Fibroblast of skin of scalp (primary cell): ENCODE results near the gene TSGA10IP.

ENCODE experiments used
- DNase-seq: peaks from one replicate; pipeline ENCODE4 v3.0.0-alpha.2; 2013

TSGA10IP gene

DNA sequence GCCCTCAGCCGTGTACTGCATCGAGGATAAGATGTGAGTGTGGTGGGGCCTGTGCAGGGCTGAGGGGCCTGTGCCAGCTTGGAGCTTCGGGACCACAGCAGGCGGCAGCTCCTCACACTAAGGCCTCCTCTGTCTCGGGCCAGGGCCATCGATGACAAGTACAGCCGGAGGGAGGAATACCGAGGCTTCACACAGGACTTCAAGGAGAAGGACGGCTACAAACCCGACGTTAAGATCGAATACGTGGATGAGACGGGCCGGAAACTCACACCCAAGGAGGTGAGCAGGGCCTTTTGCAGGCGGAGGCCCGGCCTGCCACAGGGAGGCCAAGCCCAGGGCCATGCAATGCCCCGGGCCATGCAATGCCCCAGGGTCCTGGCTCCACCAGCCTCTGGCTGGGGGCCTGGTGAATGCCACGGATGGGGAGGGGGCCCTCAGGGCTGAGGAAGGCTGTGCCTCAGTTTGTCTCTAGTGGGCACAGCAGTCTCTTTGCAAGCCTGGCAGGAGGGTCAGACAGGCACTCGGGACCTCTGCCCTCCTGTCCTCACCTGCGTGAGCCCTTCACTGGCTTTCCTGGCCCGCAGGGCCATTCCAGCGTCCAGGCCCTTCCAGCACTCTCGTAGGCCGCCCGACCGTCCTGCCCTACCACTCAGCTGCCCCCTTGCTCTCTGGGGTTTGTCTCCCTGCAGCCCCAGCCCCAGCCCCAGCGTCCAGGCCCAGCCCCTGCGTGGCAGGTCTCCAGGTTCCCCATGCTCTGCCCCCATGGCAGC is 32.5 kb downstream of the TSGA10IP start:
- no peak for DNase-seq

- no peak for DNase-seq
Measured at GRCh38 chr11:65978391-65979238, 33.3 kb downstream of the TSGA10IP start.

GRCh38 chr11:65979261-65979759 is 34.0 kb downstream of the TSGA10IP start:
- no peak for DNase-seq

DNA sequence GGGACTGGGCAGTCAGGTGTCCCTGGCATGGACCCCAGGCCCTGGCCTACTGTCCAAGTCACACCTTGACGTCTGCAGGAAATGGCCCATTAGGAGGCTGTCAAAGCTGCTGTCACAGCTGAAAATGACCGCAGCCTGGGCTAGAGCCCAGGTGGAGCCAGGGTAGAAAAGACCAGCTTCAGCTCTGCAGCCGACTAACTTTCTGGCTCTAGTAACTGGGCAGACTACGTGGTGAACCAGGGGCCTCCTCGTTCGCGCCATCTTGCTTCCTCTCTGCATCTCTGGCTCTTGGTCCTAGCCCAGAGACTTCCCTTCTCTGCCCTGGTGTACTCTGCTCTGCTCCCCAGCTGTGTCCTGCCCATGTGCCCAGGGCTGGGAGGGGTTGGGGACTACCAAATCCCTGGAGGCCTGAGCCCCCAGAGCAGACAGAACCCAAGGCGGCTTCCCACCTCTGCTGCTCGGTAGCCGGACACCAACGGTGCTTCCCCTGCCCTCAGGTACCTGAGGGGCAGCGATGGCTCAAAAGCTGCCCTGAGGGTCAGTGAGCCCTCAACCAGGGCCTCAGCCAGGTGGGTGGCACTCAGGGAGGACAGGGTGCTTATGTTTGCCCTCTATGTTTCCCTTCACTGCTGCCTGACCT is 35.9 kb downstream of the TSGA10IP start:
- DNase-seq = no peak

DNA sequence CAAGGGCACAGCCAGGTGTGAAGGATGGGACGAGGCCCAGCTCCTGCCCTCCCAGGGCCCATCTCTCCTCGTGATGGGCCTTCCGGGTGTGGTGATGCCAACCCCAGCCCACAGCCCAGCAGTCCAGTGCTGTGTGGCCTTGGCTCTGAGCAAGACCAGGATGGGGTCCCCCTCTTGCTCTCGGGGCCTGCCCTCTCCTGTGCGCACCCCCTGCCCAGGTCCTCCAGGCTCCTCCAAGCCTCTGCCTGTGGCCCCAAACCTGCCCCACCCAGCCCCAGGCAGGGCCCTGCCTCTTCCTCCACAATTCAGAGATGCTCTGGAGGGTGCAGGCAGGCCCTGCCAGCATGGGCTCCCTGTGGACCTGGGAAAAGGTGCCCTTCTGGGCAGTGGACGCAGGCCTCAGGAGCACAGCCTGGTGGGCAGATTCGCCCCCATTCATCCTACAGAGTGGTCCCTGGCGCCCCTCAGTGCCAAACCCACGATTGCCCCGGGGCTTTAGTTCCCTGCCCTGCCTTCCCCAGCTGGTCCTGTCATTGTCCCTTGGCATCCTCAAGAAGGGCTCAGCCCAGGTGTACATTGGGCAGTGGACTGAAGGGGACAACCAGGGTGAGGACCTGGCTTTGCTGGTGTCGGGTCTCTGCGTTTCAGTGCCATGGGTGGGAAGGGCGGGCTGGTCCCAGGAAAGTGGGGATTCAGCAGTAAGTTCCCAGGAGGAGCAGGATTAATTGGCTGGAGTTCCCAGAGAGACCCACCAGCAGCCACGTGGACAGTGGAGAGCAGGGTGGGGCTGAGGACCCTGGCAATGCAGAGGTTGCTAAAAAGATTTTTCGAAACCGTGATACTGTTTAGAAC is 36.9 kb downstream of the TSGA10IP start:
- DNase-seq = no peak

GRCh38 chr11:65982824-65983588 is 37.7 kb downstream of the TSGA10IP start:
- DNase-seq = no peak

- DNase-seq = no peak
Measured at GRCh38 chr11:65983589-65983987, 38.3 kb downstream of the TSGA10IP start.

- DNase-seq = no peak
Measured at GRCh38 chr11:65987336-65987735, 42.1 kb downstream of the TSGA10IP start.

DNA sequence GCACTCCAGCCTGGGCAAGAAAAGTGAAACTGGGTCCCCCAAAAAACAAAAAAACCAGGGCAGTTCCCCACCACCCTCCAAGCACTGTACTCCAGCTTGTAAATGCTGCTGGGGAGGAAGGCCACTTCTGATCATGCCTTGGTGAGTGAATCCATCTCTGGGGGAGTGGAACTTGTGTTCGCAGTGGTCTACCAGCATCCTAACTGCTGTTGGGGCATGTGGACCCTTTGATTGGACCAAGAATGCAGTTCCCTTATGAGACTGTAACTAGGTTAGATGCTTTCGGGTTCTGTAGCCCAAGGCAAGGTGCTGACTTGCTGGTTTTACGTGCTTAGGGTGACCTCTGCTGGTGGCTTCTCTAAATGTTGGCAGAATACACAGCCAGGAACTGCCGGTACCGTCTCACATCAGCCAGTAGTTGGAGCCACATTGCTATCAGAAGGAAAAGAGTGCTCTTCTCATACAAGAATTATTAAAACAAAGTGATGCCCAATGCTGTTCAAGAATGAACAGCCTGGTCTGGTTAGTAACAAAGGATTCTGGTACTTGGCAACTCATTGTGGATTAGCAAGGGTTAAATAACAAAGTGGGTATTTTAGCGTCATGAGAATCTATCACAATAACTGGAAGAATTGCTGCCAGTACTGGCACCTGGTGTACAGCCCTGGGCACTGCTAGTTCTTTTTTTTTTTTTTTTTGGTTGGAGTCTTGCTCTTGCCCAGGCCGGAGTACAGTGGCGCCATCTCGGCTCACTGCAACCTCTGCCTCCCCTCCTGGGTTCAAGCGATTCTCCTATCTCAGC is 43.7 kb downstream of the TSGA10IP start:
- peak; percentile 94 for DNase-seq

- no peak for DNase-seq
Measured at GRCh38 chr11:65992056-65992455, 46.8 kb downstream of the TSGA10IP start.

GRCh38 chr11:65997286-65997685 is 52.0 kb downstream of the TSGA10IP start:
- no peak for DNase-seq

DNA sequence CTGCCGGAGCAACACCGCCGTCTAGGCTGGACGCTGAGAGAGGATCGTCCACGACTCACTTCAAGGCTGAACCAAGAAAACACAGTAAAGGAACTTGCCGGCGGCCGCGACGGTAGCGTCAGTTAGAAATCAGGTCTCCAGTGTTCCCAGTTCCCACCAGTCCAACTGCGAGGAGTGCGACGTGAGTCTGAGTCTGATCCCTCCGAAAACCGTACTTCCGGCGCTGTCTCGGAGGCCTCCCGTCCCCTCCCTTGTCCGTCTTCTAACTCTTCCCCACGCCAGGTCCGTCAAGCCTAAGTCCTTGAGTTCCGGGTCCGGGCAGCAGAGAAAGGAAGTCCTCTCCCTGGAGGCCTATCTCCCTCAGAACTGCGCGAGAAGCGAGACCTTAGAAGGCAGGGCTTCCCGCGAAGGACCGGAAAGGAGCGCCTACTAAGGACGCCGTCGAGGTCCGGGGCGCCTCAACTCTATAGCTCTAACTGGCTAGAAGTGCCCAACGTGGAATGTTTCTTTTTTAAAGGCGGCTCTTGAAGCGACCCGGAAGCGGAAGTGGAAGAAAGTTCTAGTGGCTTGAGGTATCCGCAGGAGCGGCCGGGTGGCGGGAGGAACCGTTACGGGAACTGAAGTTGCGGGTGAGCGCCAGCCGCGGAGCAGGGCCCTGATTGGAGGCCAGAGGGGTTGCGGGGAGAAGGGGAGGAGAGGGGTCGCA is 56.8 kb downstream of the TSGA10IP start, which contains the start of the genes BANF1 and EIF1AD:
BANF1 (plus strand) TSS at position 562 of the 706 bp plus-strand sequence. CDS start 748 bp downstream, outside the sequence.
EIF1AD (minus strand) TSS at position 216 of the 706 bp plus-strand sequence. CDS start 1,768 bp downstream, outside the sequence.
- DNase-seq = peak; percentile 98

GRCh38 chr11:66002648-66003225 is 57.5 kb downstream of the TSGA10IP start:
- peak; percentile 19 for DNase-seq

- no peak for DNase-seq
Measured at GRCh38 chr11:66003291-66003690, 58.0 kb downstream of the TSGA10IP start.

- no peak for DNase-seq
Measured at GRCh38 chr11:66004186-66004585, 58.9 kb downstream of the TSGA10IP start.

- DNase-seq = no peak
Measured at GRCh38 chr11:66006134-66006890, 61.0 kb downstream of the TSGA10IP start.

DNA sequence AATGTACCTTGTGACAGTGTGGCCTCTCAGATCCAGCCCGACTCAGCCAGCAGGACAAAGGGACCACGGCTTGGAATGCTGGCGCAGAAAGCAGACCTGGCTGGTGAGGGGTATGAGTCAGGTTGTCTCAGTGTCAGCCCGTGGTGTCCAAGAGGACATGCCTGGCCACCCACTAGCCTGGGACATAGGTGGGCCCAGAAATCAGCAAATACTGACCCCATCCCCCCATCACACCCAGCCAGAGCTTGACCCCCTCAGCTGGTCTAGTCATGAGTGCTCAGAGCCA is 61.6 kb downstream of the TSGA10IP start:
- DNase-seq = no peak

DNA sequence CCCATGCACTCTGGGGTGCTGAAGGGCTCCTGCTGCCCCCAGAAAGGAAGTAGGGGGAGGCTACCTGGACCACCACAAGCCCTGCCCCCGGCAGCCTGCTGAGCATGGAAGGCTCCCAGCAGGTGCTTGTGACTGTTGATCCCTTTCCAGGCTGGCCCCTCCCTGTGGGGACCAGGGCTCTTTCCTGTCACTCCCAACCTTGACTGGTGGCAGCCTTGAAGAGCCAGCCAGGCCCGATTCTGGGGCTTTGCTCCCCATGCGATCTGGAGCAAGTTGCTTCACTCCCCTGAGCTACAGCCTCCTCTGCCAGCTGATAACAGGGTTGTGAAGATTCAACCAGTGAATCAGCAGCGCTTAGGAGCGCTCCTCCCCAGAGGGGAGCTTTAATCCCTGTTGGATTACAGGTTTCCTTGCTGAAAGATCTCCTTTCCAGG is 61.9 kb downstream of the TSGA10IP start:
- no peak for DNase-seq

DNA sequence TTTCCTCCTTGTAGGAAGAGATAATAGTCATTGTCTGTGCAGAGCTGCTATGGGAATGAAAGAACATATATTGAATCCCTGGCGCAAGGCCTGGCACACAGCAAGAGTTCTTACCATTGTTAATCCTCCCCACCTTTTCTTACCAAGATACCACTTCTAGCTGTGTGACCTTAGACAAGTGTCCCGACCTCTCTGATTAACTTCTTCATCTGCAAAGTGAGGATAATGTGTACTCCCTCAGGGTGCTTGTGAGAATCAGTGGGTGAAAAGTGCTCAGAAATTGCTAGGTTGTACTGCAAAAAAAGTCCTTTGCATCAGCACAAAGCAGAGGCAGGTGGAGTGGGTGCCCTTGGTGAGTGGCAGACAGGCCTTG is 62.8 kb downstream of the TSGA10IP start:
- DNase-seq = no peak
